OCI-LY7 (cell line): ENCODE results near the gene APCDD1.

Experiments
- EZH2phosphoT487 ChIP-seq: fragments of 200-600 bp; sonication (generic); IDR thresholded peaks from 2 replicates; pipeline ENCODE4 v1.6.1; 2018; ENCODE audit warnings: low read depth, borderline replicate concordance, mild to moderate bottlenecking, mixed run types, antibody characterized with exemption, low read length, moderate library complexity, mixed read lengths
- TF ChIP-seq, protein P1 (sequence below): fragments of 200-600 bp; sonication (generic); conservative IDR thresholded peaks from 2 replicates; pipeline ENCODE4 v1.5.1; 2014; ENCODE audit warnings: mild to moderate bottlenecking, antibody characterized with exemption, low read length, moderate library complexity, mixed read lengths

- TF ChIP-seq, protein P1, sequence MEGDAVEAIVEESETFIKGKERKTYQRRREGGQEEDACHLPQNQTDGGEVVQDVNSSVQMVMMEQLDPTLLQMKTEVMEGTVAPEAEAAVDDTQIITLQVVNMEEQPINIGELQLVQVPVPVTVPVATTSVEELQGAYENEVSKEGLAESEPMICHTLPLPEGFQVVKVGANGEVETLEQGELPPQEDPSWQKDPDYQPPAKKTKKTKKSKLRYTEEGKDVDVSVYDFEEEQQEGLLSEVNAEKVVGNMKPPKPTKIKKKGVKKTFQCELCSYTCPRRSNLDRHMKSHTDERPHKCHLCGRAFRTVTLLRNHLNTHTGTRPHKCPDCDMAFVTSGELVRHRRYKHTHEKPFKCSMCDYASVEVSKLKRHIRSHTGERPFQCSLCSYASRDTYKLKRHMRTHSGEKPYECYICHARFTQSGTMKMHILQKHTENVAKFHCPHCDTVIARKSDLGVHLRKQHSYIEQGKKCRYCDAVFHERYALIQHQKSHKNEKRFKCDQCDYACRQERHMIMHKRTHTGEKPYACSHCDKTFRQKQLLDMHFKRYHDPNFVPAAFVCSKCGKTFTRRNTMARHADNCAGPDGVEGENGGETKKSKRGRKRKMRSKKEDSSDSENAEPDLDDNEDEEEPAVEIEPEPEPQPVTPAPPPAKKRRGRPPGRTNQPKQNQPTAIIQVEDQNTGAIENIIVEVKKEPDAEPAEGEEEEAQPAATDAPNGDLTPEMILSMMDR, result no peak
- TF ChIP-seq EZH2phosphoT487, result no peak
These were observed 83.3 kb downstream of the APCDD1 start for GRCh38 chr18:10537765-10538164.
